GM12878 (cell line): ENCODE data around the gene APEX1. TPM values are rescaled to one million over a fixed set of nuclear protein-coding genes. Genes with fewer than 3 reads are reported as not detected.

ENCODE experiments used
- ATAC-seq: fragments of 200-7000 bp; cut with Tn5 transposase; 3 replicates; pipeline ENCODE4 v1.9.1; 2020; ENCODE audit warnings: mild to moderate bottlenecking, moderate library complexity
- BruUV-seq: library from RNA; stranded (reverse); fragments of 400-500 nt; replicated peaks from 2 replicates; lab custom pipeline; 2021; lab: Mats Ljungman, UMichigan
- CTCF ChIA-PET: fragments of 300-600 bp; sonication (Branson Sonifier 250); formaldehyde crosslinking; extraction: SDS; loops from one replicate; lab custom pipeline; 2021; ENCODE audit warnings: inconsistent platforms; lab: Yijun Ruan, JAX
- POLR2A ChIA-PET: fragments of 350-600 bp; formaldehyde crosslinking; extraction: SDS; loops from one replicate; lab custom pipeline; 2021; ENCODE audit warnings: inconsistent platforms; lab: Charles Lee
- RAD21 ChIA-PET: fragments of 300-600 bp; sonication (Branson Sonifier 250); formaldehyde crosslinking; loops from one replicate; lab custom pipeline; 2023; ENCODE audit warnings: antibody characterized with exemption; ENCODE audit not compliant: unreplicated experiment; lab: Charles Lee
- SMC1A ChIA-PET: fragments of 300-600 bp; sonication (Branson Sonifier 250); formaldehyde crosslinking; loops from one replicate; lab custom pipeline; 2023; ENCODE audit not compliant: unreplicated experiment, uncharacterized antibody; lab: Charles Lee
- DNase-seq: peaks from one replicate; pipeline ENCODE4 v3.0.0-alpha.2; 2011; ENCODE audit warnings: low read depth, low spot score
- FAIRE-seq: peaks from 3 replicates; lab custom pipeline; 2011; peaks lifted over from hg19 to GRCh38; lab: Jason Lieb, UNC
- H2AFZ ChIP-seq: 2 replicates; pipeline ENCODE4 v1.6.0; 2011; ENCODE audit warnings: low read depth, low read length, control low read depth; ENCODE audit not compliant: control insufficient read depth
- H3K27ac ChIP-seq: 2 replicates; pipeline ENCODE4 v1.5.1; 2011; ENCODE audit warnings: control low read depth; ENCODE audit not compliant: control insufficient read depth, insufficient read depth
- H3K27me3 ChIP-seq, 2 experiments: replicated peaks in 1 of 2; 2 replicates each; pipeline versions ENCODE4 v1.6.0 to v1.6.1; 2011; ENCODE audit warnings: low read length in 1 of 2; ENCODE audit not compliant: control insufficient read depth in 2 of 2, insufficient read depth in 2 of 2
- H3K36me3 ChIP-seq, 2 experiments: 2 replicates each; pipeline ENCODE4 v1.5.1; 2011; ENCODE audit warnings: low read length in 1 of 2; ENCODE audit not compliant: control insufficient read depth in 2 of 2, insufficient read depth in 2 of 2
- H3K4me1 ChIP-seq: 2 replicates; pipeline ENCODE4 v1.6.1; 2011; ENCODE audit warnings: mild to moderate bottlenecking, low read length, moderate library complexity, mixed read lengths; ENCODE audit not compliant: control insufficient read depth, insufficient read depth
- H3K4me2 ChIP-seq: 2 replicates; pipeline ENCODE4 v1.6.0; 2011; ENCODE audit warnings: control low read depth; ENCODE audit not compliant: control insufficient read depth, insufficient read depth
- H3K4me3 ChIP-seq: fragments of 200-600 bp; sonication (generic); 2 replicates; pipeline ENCODE4 v1.5.1; 2016
- H3K79me2 ChIP-seq: 2 replicates; pipeline ENCODE4 v1.6.0; 2011; ENCODE audit warnings: low read length; ENCODE audit not compliant: control insufficient read depth, insufficient read depth
- H3K9ac ChIP-seq: 2 replicates; pipeline ENCODE4 v1.8.0; 2011; ENCODE audit warnings: low read length, control low read depth, mixed read lengths; ENCODE audit not compliant: control insufficient read depth, insufficient read depth
- H3K9me3 ChIP-seq: replicated peaks from 3 replicates; pipeline ENCODE4 v1.5.1; 2011; ENCODE audit warnings: mild to moderate bottlenecking, low read length; ENCODE audit not compliant: control insufficient read depth, insufficient read depth
- H4K20me1 ChIP-seq: 2 replicates; pipeline ENCODE4 v1.6.0; 2011; ENCODE audit not compliant: control insufficient read depth, insufficient read depth
- EGR1 ChIP-seq, 2 experiments: IDR thresholded peaks; 1 replicate in 1 of 2; 2 replicates in 1 of 2; pipeline ENCODE4 v1.6.1; 2011 to 2012; ENCODE audit warnings: low read depth in 2 of 2, low read length in 2 of 2, borderline replicate concordance in 1 of 2, mild to moderate bottlenecking in 1 of 2, moderate library complexity in 1 of 2
- IKZF1 ChIP-seq: fragments of 450-650 bp; conservative IDR thresholded peaks from 2 replicates; pipeline ENCODE4 v1.6.1; 2017; ENCODE audit warnings: antibody characterized with exemption, mild to moderate bottlenecking
- IKZF2 ChIP-seq, 2 experiments: fragments of 450-650 bp; IDR thresholded peaks; 2 replicates each; pipeline ENCODE4 v1.6.1; 2017; ENCODE audit warnings: mild to moderate bottlenecking in 2 of 2, moderate library complexity in 2 of 2
- MTA2 ChIP-seq: fragments of 450-650 bp; IDR thresholded peaks from 2 replicates; pipeline ENCODE4 v1.6.1; 2016; ENCODE audit warnings: low read depth, mild to moderate bottlenecking, moderate library complexity
- RAD21 ChIP-seq: IDR thresholded peaks from 2 replicates; pipeline ENCODE4 v1.6.1; 2011; ENCODE audit warnings: mild to moderate bottlenecking, low read depth, low read length, moderate library complexity; ENCODE audit not compliant: insufficient read depth
- RELA ChIP-seq: fragments of 450-650 bp; IDR thresholded peaks from 2 replicates; pipeline ENCODE4 v1.8.0; 2014; ENCODE audit warnings: borderline replicate concordance; ENCODE audit not compliant: partially characterized antibody
- RUNX3 ChIP-seq: IDR thresholded peaks from 2 replicates; pipeline ENCODE4 v1.6.1; 2012; ENCODE audit warnings: low read length, inconsistent platforms
- SMAD5 ChIP-seq: IDR thresholded peaks from 2 replicates; pipeline ENCODE4 v1.6.1; 2016; ENCODE audit warnings: antibody characterized with exemption, low read depth
- SMC3 ChIP-seq: IDR thresholded peaks from 2 replicates; pipeline ENCODE4 v1.6.1; 2011; ENCODE audit warnings: low read length, improper control_type of control experiment, borderline replicate concordance
- WGBS: methylation state at CpG from one replicate; pipeline ENCODE4 v1.1.6; 2016; ENCODE audit warnings: low lambda C conversion rate; ENCODE audit not compliant: insufficient replicate concordance, insufficient coverage; ENCODE audit errors: missing lambda C conversion rate; 5-methylcytosine and 5-hydroxymethylcytosine counted together
- in situ Hi-C: fragments of 300-500 bp; cut with MboI; formaldehyde crosslinking; loops from 9 replicates; pipeline ENCODE4 v1.14.3; 2018; ENCODE audit warnings: mixed read lengths
- intact Hi-C: fragments of 100-400 bp; cut with micrococcal nuclease; formaldehyde crosslinking; loops from one replicate; pipeline ENCODE4 v1.14.2; 2022; ENCODE audit not compliant: unreplicated experiment
- polyA plus RNA-seq, 11 experiments: library from polyadenylated mRNA; depleted of rRNA in 4 of 11; unstranded in 6 of 11; stranded (reverse) in 5 of 11; fragments of >200 nt; fragmentation: Nextera tagmentation in 4 of 11; fragmentation: Illumina TruSeq in 1 of 11; extraction: Ambion mirVana in 4 of 11; extraction: Trizol in 1 of 11; gene quantifications; 1 replicate in 1 of 11; 2 replicates in 10 of 11; pipeline versions ENCODE4 v1.2.1 to v1.2.3, GENCODE V29; 2011 to 2016; ENCODE audit warnings: inconsistent platforms in 2 of 11, missing spikeins in 2 of 11, low read depth in 1 of 11
- total RNA-seq, 4 experiments: library from RNA; depleted of rRNA in 3 of 4; stranded (reverse); fragments of >200 nt in 3 of 4; fragmentation: Illumina TruSeq in 1 of 4; extraction: Trizol in 1 of 4; gene quantifications; 2 replicates each; pipeline versions ENCODE4 v1.2.1 to v1.2.3, GENCODE V29; 2013 to 2021
- TF ChIP-seq, protein P1 (sequence below): fragments of 450-650 bp; IDR thresholded peaks from 2 replicates; pipeline ENCODE4 v1.6.1; 2016; ENCODE audit warnings: mild to moderate bottlenecking
- TF ChIP-seq, protein P2 (sequence below), 3 experiments: IDR thresholded peaks in 2 of 3; conservative IDR thresholded peaks in 1 of 3; 2 replicates each; pipeline ENCODE4 v1.5.1; 2011; ENCODE audit warnings: low read depth in 3 of 3, low read length in 3 of 3, mild to moderate bottlenecking in 3 of 3, control low read depth in 2 of 3, moderate library complexity in 2 of 3, inconsistent platforms in 1 of 3, mixed read lengths in 1 of 3; ENCODE audit not compliant: control insufficient read depth in 2 of 3, insufficient read depth in 1 of 3; ENCODE audit errors: extremely low read depth in 1 of 3

The APEX1 gene
- total and polyA plus RNA-seq, 10 of the 15 experiments (the other 5 are each of a cell fraction or from before 2014, with no cell fraction given), result 115 to 407 (median 300) TPM

DNA sequence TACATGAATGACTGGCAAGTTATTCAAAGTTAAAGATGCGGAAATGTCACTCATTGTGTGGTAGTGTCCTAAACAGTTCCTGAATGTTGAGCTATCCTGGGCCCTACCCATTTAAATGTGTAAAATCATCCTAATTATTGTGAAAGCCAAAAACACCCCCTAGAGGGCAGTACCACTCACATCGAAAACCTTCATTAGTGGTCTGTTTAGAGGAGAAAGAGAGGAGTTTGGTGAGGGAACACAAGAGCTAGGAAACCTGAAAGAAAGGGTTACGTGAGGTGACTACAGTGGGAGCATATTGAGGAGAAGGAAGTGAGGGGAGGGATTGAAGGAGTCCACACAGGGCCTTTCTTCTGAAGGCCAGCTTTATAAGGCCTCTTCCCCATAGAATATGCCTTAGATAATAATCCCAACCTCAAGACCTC, 39.2 kb upstream of the APEX1 start:
- Histone ChIP-seq H3K79me2 (peaks cover 11% of the 10 kb centered on the region), H3K9me3 (no peaks in the 10 kb centered on the region), H3K9ac (no peak overlapping the region; the same call in 1 of the 2 replicates), H2AFZ (peak overlapping the region; percentile 82), H3K27ac (no peak overlapping the region), H4K20me1 (no peaks in the 10 kb centered on the region), H3K4me3 (no peak overlapping the region), H3K4me2 (no peak overlapping the region), H3K36me3 (no peaks in the 10 kb centered on the region), H3K4me1 (peaks cover 4% of the 10 kb centered on the region), H3K27me3 (no peaks in the 10 kb centered on the region)
- TF ChIP-seq IKZF2 (IDR thresholded peaks at IDR 0.05) (peak in 1 of 2 experiments; percentile 30; a peak in 2 of 4 replicates), EGR1 (IDR thresholded peaks at IDR 0.05; ENCODE audit: borderline replicate concordance in 1 of 2, low read depth in 2 of 2, low read length in 2 of 2) (no peak), MTA2 (peak; percentile 46), RELA (no peak), SMC3 (peak; percentile 62; the same call in 1 of the 2 replicates), SMAD5 (no peak), IKZF1 (0 out of 2 replicates have a peak, but pooled peaks have one; percentile 19), RUNX3 (peak; percentile 53; the same call in 1 of the 2 replicates), RAD21 (peak; percentile 82)
- TF ChIP-seq, protein P1, sequence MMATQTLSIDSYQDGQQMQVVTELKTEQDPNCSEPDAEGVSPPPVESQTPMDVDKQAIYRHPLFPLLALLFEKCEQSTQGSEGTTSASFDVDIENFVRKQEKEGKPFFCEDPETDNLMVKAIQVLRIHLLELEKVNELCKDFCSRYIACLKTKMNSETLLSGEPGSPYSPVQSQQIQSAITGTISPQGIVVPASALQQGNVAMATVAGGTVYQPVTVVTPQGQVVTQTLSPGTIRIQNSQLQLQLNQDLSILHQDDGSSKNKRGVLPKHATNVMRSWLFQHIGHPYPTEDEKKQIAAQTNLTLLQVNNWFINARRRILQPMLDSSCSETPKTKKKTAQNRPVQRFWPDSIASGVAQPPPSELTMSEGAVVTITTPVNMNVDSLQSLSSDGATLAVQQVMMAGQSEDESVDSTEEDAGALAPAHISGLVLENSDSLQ, result peak; percentile 45; the same call in 1 of the 2 replicates
- TF ChIP-seq, protein P2, sequence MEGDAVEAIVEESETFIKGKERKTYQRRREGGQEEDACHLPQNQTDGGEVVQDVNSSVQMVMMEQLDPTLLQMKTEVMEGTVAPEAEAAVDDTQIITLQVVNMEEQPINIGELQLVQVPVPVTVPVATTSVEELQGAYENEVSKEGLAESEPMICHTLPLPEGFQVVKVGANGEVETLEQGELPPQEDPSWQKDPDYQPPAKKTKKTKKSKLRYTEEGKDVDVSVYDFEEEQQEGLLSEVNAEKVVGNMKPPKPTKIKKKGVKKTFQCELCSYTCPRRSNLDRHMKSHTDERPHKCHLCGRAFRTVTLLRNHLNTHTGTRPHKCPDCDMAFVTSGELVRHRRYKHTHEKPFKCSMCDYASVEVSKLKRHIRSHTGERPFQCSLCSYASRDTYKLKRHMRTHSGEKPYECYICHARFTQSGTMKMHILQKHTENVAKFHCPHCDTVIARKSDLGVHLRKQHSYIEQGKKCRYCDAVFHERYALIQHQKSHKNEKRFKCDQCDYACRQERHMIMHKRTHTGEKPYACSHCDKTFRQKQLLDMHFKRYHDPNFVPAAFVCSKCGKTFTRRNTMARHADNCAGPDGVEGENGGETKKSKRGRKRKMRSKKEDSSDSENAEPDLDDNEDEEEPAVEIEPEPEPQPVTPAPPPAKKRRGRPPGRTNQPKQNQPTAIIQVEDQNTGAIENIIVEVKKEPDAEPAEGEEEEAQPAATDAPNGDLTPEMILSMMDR (IDR thresholded peaks at IDR 0.05 in 2 of 3, conservative IDR thresholded peaks at IDR 0.05 in 1 of 3; ENCODE audit: control insufficient read depth in 2 of 3, extremely low read depth in 1 of 3, insufficient read depth in 1 of 3, low read depth in 3 of 3, low read length in 3 of 3), result peak; percentile 62 to 72 (median 68)
- SMC1A ChIA-PET, result interaction anchor here (0.8 to 3.8 kb wide), 29 partner anchors 8 to 275 kb away, joined by 3 to 56 read pairs (median 6); partner anchors contain the start of genes APEX1, CCNB1IP1, OSGEP and PARP2
- POLR2A ChIA-PET, result interaction anchor here (0.7 to 3.7 kb wide), 7 partner anchors 9 to 86 kb away, joined by 3 to 27 read pairs (median 3); partner anchors contain the start of genes APEX1, OSGEP, PIP4P1 and PNP
- ATAC-seq (peak; percentile 59), FAIRE-seq (peak; percentile 74), DNase-seq (peak; percentile 49)
- intact Hi-C loops, result loop anchor here (1.0 to 5.0 kb wide), 2 partner anchors 76 to 117 kb away; no protein-coding TSS in a partner anchor
- CTCF ChIA-PET, result interaction anchor here (0.6 to 4.4 kb wide), 45 partner anchors 10 to 275 kb away, joined by 3 to 91 read pairs (median 5); partner anchors contain the start of genes APEX1, CCNB1IP1, OSGEP and PARP2
- in situ Hi-C loops, result loop anchor here (5.0 kb wide), 1 partner anchor 37 kb away; the partner anchor contains the start of gene OSGEP
- WGBS, result 0% methylated on average over 3 of the region's 3 CpGs
- BruUV-seq, result no TSS peak
- RAD21 ChIA-PET, result interaction anchor here (0.7 to 6.5 kb wide), 26 partner anchors 9 to 276 kb away, joined by 3 to 78 read pairs (median 5); partner anchors contain the start of genes APEX1, OSGEP, PARP2 and PIP4P1
